Measurements from ENCODE around the gene FBXO40. TPM values are rescaled to one million over a fixed set of nuclear protein-coding genes. Genes with fewer than 3 reads are reported as not detected.

FBXO40 gene
- total RNA-seq, 2 donors from 2014 or later: not detected

GRCh38 chr3:121601212-121601812 is 8.1 kb downstream of the FBXO40 start:
- DNase-seq (no peak), ATAC-seq (no peak)
- intact Hi-C loops (cut with DNase I, micrococcal nuclease): no loop called here

GRCh38 chr3:121604759-121605158 is 11.6 kb downstream of the FBXO40 start:
- intact Hi-C loops (cut with DNase I, micrococcal nuclease): no loop called here
- no peak for DNase-seq
- no peak for ATAC-seq

GRCh38 chr3:121606106-121606505 is 12.9 kb downstream of the FBXO40 start:
- DNase-seq: no peak
- no peak for ATAC-seq
- intact Hi-C loops (cut with DNase I, micrococcal nuclease): no loop called here

- ATAC-seq (no peak), DNase-seq (no peak)
- intact Hi-C loops (cut with DNase I, micrococcal nuclease): no loop called here
Observed at GRCh38 chr3:121619691-121620090, 26.5 kb downstream of the FBXO40 start.

GRCh38 chr3:121621491-121621890 is 28.3 kb downstream of the FBXO40 start:
- DNase-seq (no peak), ATAC-seq (no peak)
- intact Hi-C loops (cut with DNase I, micrococcal nuclease): no loop called here

GRCh38 chr3:121624147-121624899 is 31.1 kb downstream of the FBXO40 start:
- intact Hi-C loops (cut with DNase I, micrococcal nuclease): no loop called here
- DNase-seq (no peak), ATAC-seq (no peak)

GRCh38 chr3:121626495-121626894 is 33.3 kb downstream of the FBXO40 start:
- intact Hi-C loops (cut with DNase I, micrococcal nuclease): no loop called here
- no peak for ATAC-seq
- DNase-seq: no peak

GRCh38 chr3:121627211-121627610 is 34.0 kb downstream of the FBXO40 start:
- no peak for DNase-seq
- no peak for ATAC-seq
- intact Hi-C loops (cut with DNase I, micrococcal nuclease): no loop called here

- no peak for DNase-seq
- no peak for ATAC-seq
- intact Hi-C loops (cut with DNase I, micrococcal nuclease): no loop called here
Observed at GRCh38 chr3:121627622-121628021, 34.4 kb downstream of the FBXO40 start.

- DNase-seq (no peak), ATAC-seq (no peak)
- intact Hi-C loops (cut with DNase I, micrococcal nuclease): no loop called here
Observed at GRCh38 chr3:121629601-121630000, 36.4 kb downstream of the FBXO40 start.

- ATAC-seq (no peak), DNase-seq (no peak)
- intact Hi-C loops (cut with DNase I, micrococcal nuclease): no loop called here
Observed at GRCh38 chr3:121630355-121630754, 37.2 kb downstream of the FBXO40 start.

- no peak for ATAC-seq
- intact Hi-C loops (cut with DNase I, micrococcal nuclease): no loop called here
- no peak for DNase-seq
Observed at GRCh38 chr3:121637922-121638321, 44.7 kb downstream of the FBXO40 start.

GRCh38 chr3:121641127-121641526 is 47.9 kb downstream of the FBXO40 start:
- no peak for DNase-seq
- intact Hi-C loops (cut with DNase I, micrococcal nuclease): no loop called here
- ATAC-seq: no peak

GRCh38 chr3:121642601-121643314 is 49.6 kb downstream of the FBXO40 start:
- intact Hi-C loops (cut with DNase I, micrococcal nuclease): no loop called here
- ATAC-seq (no peak), DNase-seq (no peak)

- ATAC-seq (no peak), DNase-seq (no peak)
- intact Hi-C loops (cut with DNase I, micrococcal nuclease): no loop called here
Observed at GRCh38 chr3:121645054-121645453, 51.9 kb downstream of the FBXO40 start.

GRCh38 chr3:121648219-121648958 is 55.2 kb downstream of the FBXO40 start:
- intact Hi-C loops (cut with DNase I, micrococcal nuclease): no loop called here
- DNase-seq: no peak
- no peak for ATAC-seq

- intact Hi-C loops (cut with DNase I, micrococcal nuclease): no loop called here
- no peak for DNase-seq
- no peak for ATAC-seq
Observed at GRCh38 chr3:121649645-121650044, 56.5 kb downstream of the FBXO40 start.

- DNase-seq: no peak
- intact Hi-C loops (cut with DNase I, micrococcal nuclease): no loop called here
- no peak for ATAC-seq
Observed at GRCh38 chr3:121651684-121652083, 58.5 kb downstream of the FBXO40 start.

Data from left colon (tissue), 2 donors.